NCI-H128 (cell line): Measurements from ENCODE around the gene RRP12.
A peak's percentile ranks its signal among the peaks of the same experiment; 100 is the strongest.

Experiments used
- DNase-seq: peaks from one replicate; lab custom pipeline; 2025; ENCODE audit not compliant: unreplicated experiment; lab: John Stamatoyannopoulos, UW

Gene RRP12

GRCh38 chr10:97336942-97337831 lies 64.0 kb downstream of the RRP12 start:
- no peak for DNase-seq

- DNase-seq: no peak
These were observed 64.7 kb downstream of the RRP12 start for GRCh38 chr10:97336446-97336845.

GRCh38 chr10:97336006-97336405 lies 65.1 kb downstream of the RRP12 start:
- no peak for DNase-seq

GRCh38 chr10:97335188-97335619 lies 65.9 kb downstream of the RRP12 start:
- DNase-seq: no peak

GRCh38 chr10:97334370-97335175 lies 66.6 kb downstream of the RRP12 start, which contains the start of gene FRAT2:
Gene FRAT2 (minus strand): TSS chr10:97334729. CDS start chr10:97334572, 157 bp downstream.
- peak; percentile 58 for DNase-seq

GRCh38 chr10:97333601-97334369 lies 67.4 kb downstream of the RRP12 start:
- DNase-seq: no peak

- DNase-seq: no peak
These were observed 67.9 kb downstream of the RRP12 start for GRCh38 chr10:97333351-97333600.

- no peak for DNase-seq
These were observed 68.4 kb downstream of the RRP12 start for GRCh38 chr10:97332591-97333350.

- no peak for DNase-seq
These were observed 69.9 kb downstream of the RRP12 start for GRCh38 chr10:97331153-97331703.

GRCh38 chr10:97329766-97330165 lies 71.4 kb downstream of the RRP12 start:
- DNase-seq: no peak

GRCh38 chr10:97328646-97329453 lies 72.3 kb downstream of the RRP12 start:
- no peak for DNase-seq

GRCh38 chr10:97327348-97328294 lies 73.5 kb downstream of the RRP12 start:
- DNase-seq: no peak

GRCh38 chr10:97325754-97326153 lies 75.4 kb downstream of the RRP12 start:
- DNase-seq: no peak

GRCh38 chr10:97323501-97323900 lies 77.6 kb downstream of the RRP12 start:
- no peak for DNase-seq

GRCh38 chr10:97321804-97322190 lies 79.3 kb downstream of the RRP12 start:
- no peak for DNase-seq

GRCh38 chr10:97321032-97321803 lies 79.9 kb downstream of the RRP12 start:
- DNase-seq: no peak

- DNase-seq: no peak
These were observed 80.6 kb downstream of the RRP12 start for GRCh38 chr10:97320480-97321031.
